Gastroesophageal sphincter (tissue), 4 donors: ENCODE results near the gene SNTG2. TPM values are rescaled to one million over a fixed set of nuclear protein-coding genes. Genes with fewer than 3 reads are reported as not detected.

ENCODE experiments used
- ATAC-seq: fragments of 150-250 bp; one replicate; pipeline ENCODE4 v1.9.1; 2016; ENCODE audit warnings: mild to moderate bottlenecking, moderate library complexity
- H3K27ac ChIP-seq, 4 donors: fragments of 200-600 bp; sonication (generic) in 3 of 4; 1 replicate in 3 of 4; 2 replicates in 1 of 4; pipeline ENCODE4 v1.5.1; 2016 to 2019
- H3K27me3 ChIP-seq: fragments of 200-600 bp; sonication (generic); one replicate; pipeline ENCODE4 v1.5.1; 2019
- H3K36me3 ChIP-seq, 2 donors: fragments of 200-600 bp; sonication (generic); one replicate each; pipeline ENCODE4 v1.5.1; 2019; ENCODE audit warnings: control low read depth in 1 of 2
- H3K4me1 ChIP-seq, 3 donors: fragments of 200-600 bp; sonication (generic); 1 replicate in 2 of 3; 2 replicates in 1 of 3; pipeline ENCODE4 v1.5.1; 2016 to 2019; ENCODE audit warnings: control low read depth in 2 of 3
- H3K4me3 ChIP-seq, 2 donors: fragments of 200-600 bp; sonication (generic); one replicate each; pipeline ENCODE4 v1.5.1; 2019; ENCODE audit warnings: mild to moderate bottlenecking in 1 of 2, moderate library complexity in 1 of 2
- H3K9me3 ChIP-seq, 3 donors: fragments of 200-600 bp; sonication (generic); one replicate each; pipeline ENCODE4 v1.5.1; 2017 to 2019; ENCODE audit warnings: control low read depth in 2 of 3
- CTCF ChIP-seq, 4 experiments: fragments of 200-600 bp in 2 of 4; fragments of 450-650 bp in 2 of 4; sonication (generic) in 1 of 4; IDR thresholded peaks; one replicate each; pipeline ENCODE4 v1.5.1; 2017 to 2019; ENCODE audit warnings: antibody characterized with exemption in 4 of 4, mild to moderate bottlenecking in 2 of 4, moderate library complexity in 2 of 4
- EP300 ChIP-seq: sonication (generic); formaldehyde crosslinking; IDR thresholded peaks from one replicate; pipeline ENCODE4 v1.6.1; 2017; ENCODE audit warnings: antibody characterized with exemption, mild to moderate bottlenecking
- POLR2A ChIP-seq, 2 donors: fragments of 450-650 bp; IDR thresholded peaks; one replicate each; pipeline ENCODE4 v1.6.1; 2017; ENCODE audit warnings: antibody characterized with exemption in 2 of 2, mild to moderate bottlenecking in 2 of 2, moderate library complexity in 1 of 2
- POLR2AphosphoS5 ChIP-seq: sonication (generic); formaldehyde crosslinking; IDR thresholded peaks from one replicate; pipeline ENCODE4 v1.6.1; 2017; ENCODE audit warnings: antibody characterized with exemption
- WGBS, 2 donors: methylation state at CpG; one replicate each; pipeline ENCODE4 v1.1.5; 2018; ENCODE audit warnings: low coverage in 1 of 2; 5-methylcytosine and 5-hydroxymethylcytosine counted together
- total RNA-seq, 4 donors: library from RNA; depleted of rRNA; stranded (reverse); fragments of >200 nt; gene quantifications; one replicate each; pipeline ENCODE4 v1.1.0, GENCODE V29; 2016

SNTG2 gene
- total RNA-seq, 4 donors from 2014 or later: 1.5 to 7.9 (median 4.3) TPM

- H3K27ac ChIP-seq: peak overlapping the region in 2 of 4 donors; percentile 42 to 52
- H3K4me3 ChIP-seq: no peak overlapping the region
- ATAC-seq: no peak
- WGBS, 2 donors: 38 to 50% methylated on average over 11 to 14 of the region's 17 CpGs
- H3K36me3 ChIP-seq: no peaks in the 10 kb centered on the region
- H3K9me3 ChIP-seq: no peaks in the 10 kb centered on the region
- H3K4me1 ChIP-seq: no peaks in the 10 kb centered on the region
- TF ChIP-seq POLR2AphosphoS5 (no peak), CTCF (IDR thresholded peaks at IDR 0.05) (peak in 3 of 4 experiments; percentile 10 to 78 (median 36))
- peaks cover 5% of the 10 kb centered on the region for H3K27me3 ChIP-seq
Observed at GRCh38 chr2:1140389-1141003, 189.8 kb downstream of the SNTG2 start.

GRCh38 chr2:1141079-1141478 lies 190.4 kb downstream of the SNTG2 start:
- peaks cover 5% of the 10 kb centered on the region for H3K27me3 ChIP-seq
- ATAC-seq: no peak
- H3K27ac ChIP-seq: peak overlapping the region in 3 of 4 donors; percentile 10 to 52 (median 42)
- no peaks in the 10 kb centered on the region for H3K36me3 ChIP-seq
- H3K4me3 ChIP-seq: no peak overlapping the region
- H3K9me3 ChIP-seq: no peaks in the 10 kb centered on the region
- no peaks in the 10 kb centered on the region for H3K4me1 ChIP-seq
- no peak for TF ChIP-seq CTCF (IDR thresholded peaks at IDR 0.05)
- no peak for TF ChIP-seq POLR2AphosphoS5
- no peak for TF ChIP-seq EP300
- no peak for TF ChIP-seq POLR2A (IDR thresholded peaks at IDR 0.05)
- WGBS, 2 donors: 30 to 61% methylated on average over 6 of the region's 7 CpGs

GRCh38 chr2:1143129-1143528 lies 192.5 kb downstream of the SNTG2 start:
- TF ChIP-seq CTCF (IDR thresholded peaks at IDR 0.05): no peak
- TF ChIP-seq POLR2AphosphoS5: no peak
- no peak for TF ChIP-seq EP300
- no peak for TF ChIP-seq POLR2A (IDR thresholded peaks at IDR 0.05)
- Histone ChIP-seq H3K4me1 (no peaks in the 10 kb centered on the region), H3K9me3 (no peaks in the 10 kb centered on the region), H3K36me3 (no peaks in the 10 kb centered on the region), H3K27ac (no peak overlapping the region), H3K27me3 (peaks cover 5% of the 10 kb centered on the region), H3K4me3 (no peak overlapping the region)
- 78 to 100% methylated on average over 1 of the region's 1 CpG for WGBS, 2 donors
- no peak for ATAC-seq

GRCh38 chr2:1147873-1148612 lies 197.4 kb downstream of the SNTG2 start:
- Histone ChIP-seq H3K4me3 (no peak overlapping the region), H3K27ac (no peak overlapping the region), H3K36me3 (no peaks in the 10 kb centered on the region), H3K9me3 (no peaks in the 10 kb centered on the region), H3K4me1 (no peaks in the 10 kb centered on the region), H3K27me3 (peaks cover 5% of the 10 kb centered on the region)
- TF ChIP-seq POLR2AphosphoS5: no peak
- TF ChIP-seq CTCF (IDR thresholded peaks at IDR 0.05): no peak
- TF ChIP-seq POLR2A (IDR thresholded peaks at IDR 0.05): no peak
- no peak for TF ChIP-seq EP300
- ATAC-seq: no peak
- 63 to 100% methylated on average over 1 to 3 of the region's 5 CpGs for WGBS, 2 donors
